ENCODE data around the gene SETMAR.
"Not testable (repeated sequence)": the region's sequence is repeated elsewhere in the genome, so short reads cannot be mapped to it uniquely, and the experiment has no call there.

Gene SETMAR

DNA sequence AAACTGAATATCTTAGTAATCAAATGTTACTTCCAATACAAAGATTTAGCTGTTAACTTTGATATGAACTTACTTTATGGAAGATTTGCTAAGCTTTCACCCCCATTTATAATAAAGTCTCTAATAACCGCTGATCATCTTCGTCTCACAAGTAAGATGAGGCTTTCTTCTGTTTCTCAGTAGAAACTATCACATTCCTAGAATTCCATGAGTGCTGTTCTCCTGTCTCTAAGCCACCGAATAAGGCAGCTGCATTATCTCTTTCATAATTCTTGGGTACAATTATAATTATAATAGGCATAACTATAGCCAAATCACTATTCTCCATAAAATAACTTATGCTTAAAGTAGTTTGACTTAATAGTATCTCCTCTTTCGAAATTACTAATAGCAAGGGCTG is 18.3 kb upstream of the SETMAR start:
- TF ChIP-seq, protein P1, sequence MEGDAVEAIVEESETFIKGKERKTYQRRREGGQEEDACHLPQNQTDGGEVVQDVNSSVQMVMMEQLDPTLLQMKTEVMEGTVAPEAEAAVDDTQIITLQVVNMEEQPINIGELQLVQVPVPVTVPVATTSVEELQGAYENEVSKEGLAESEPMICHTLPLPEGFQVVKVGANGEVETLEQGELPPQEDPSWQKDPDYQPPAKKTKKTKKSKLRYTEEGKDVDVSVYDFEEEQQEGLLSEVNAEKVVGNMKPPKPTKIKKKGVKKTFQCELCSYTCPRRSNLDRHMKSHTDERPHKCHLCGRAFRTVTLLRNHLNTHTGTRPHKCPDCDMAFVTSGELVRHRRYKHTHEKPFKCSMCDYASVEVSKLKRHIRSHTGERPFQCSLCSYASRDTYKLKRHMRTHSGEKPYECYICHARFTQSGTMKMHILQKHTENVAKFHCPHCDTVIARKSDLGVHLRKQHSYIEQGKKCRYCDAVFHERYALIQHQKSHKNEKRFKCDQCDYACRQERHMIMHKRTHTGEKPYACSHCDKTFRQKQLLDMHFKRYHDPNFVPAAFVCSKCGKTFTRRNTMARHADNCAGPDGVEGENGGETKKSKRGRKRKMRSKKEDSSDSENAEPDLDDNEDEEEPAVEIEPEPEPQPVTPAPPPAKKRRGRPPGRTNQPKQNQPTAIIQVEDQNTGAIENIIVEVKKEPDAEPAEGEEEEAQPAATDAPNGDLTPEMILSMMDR (IDR thresholded peaks at IDR 0.05; ENCODE audit: low read depth, low read length), result no peak
- no peak overlapping the region for H3K4me3 ChIP-seq (ENCODE audit: low read depth, low read length)

DNA sequence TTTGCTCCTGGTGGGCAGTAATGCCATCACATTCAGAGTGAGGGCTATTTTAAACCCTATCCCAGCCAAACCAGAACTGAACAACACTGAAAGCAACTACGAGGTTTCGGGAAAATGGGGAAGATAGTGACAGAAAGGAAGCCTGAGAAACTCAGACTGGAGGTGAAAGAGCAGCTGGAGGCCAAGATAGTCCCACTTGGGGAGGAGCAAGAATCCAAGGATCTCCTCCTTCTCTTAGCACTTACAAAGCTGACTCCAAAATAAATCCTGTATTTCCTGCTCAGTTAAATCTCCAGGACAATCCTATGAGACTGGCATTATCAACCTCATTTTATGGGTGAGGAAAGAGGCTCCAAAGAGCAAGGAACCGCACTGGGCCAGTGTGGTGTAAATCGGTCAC is 14.1 kb upstream of the SETMAR start:
- TF ChIP-seq, protein P1 (IDR thresholded peaks at IDR 0.05; ENCODE audit: low read depth, low read length), result no peak
- no peak overlapping the region for H3K4me3 ChIP-seq (ENCODE audit: low read depth, low read length)

DNA sequence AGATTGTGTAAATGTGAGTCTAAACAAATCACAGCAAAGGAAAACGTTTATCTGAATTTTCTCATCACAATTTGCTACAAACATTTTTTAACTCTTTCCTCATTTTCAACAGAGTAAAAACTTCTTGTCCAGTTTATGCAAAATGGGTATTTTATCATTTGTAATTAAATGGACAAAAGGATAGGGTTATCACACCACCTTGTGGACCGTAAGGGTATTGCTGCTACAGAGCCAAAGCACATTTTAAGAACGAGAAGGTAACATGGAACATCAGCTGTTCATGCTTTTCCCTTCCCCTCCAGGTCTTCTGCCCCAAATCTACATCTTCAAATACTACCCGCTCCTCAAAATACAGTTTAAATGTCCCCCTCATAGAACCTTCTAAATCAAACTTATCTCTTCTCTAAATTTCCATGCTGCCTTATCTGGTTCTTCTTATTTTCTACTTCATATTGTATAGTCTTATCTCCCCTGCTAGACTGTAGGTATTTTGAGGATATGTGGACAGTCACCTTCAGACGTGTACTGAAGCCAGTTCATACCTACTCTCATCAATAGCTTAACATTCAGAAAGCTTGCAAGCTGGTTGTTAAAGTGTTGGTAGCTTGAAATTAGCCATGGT is 12.8 kb upstream of the SETMAR start:
- no peak overlapping the region for H3K4me3 ChIP-seq (ENCODE audit: low read depth, low read length)
- TF ChIP-seq, protein P1 (IDR thresholded peaks at IDR 0.05; ENCODE audit: low read depth, low read length), result peak; percentile 76

DNA sequence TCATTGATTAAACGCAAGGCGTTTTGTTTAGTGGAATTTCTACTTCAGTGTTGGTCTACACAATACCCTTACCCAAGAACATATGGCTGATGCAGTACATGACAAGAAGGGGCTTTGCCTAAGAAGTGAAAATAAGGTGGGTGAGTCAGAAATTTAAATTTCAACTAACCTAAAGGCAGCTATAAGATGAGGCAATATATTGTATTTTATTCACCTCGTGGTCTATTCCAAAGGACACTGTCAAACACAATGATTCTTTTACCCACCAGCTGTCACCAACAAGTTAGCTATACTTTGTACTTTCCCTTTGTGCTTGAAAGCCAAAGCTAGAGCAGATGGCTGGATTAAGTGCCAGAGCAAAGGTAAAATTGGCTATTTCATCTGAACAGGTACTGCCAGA is 10.9 kb upstream of the SETMAR start:
- TF ChIP-seq, protein P1 (IDR thresholded peaks at IDR 0.05; ENCODE audit: low read depth, low read length), result no peak
- no peak overlapping the region for H3K4me3 ChIP-seq (ENCODE audit: low read depth, low read length)

DNA sequence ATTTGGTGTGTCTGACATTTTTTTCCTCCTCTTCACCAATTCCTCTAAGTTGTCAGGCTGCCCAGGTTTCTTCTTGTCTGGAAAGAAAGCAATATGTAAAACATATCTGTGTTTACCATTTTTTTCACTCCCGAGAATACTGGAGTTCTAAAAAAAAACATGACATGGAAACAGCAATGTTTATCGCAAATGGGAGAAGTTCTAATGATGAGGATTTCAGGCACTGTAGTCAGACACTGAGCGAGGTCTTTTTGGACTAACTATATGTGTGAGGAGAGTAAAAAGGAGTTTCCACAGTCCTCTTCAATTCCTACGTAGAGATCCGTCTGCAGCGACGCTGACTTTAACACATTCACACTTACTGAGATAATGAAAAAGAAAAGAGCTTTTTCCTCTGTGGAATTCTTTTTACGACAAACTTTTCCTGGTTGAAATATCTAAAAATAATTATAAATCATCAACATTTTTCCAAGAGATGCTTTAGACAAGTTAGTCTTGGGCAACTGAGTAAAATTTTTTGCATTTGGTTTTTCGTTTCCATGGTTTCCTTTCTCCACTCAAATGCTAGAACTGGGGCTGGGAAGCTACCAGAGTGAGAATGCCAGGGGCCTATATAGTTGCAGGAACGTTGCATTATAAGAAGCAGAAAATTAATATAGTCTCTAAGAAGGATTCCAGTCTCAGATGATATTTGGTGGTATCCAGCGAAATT is 8.4 kb upstream of the SETMAR start:
- TF ChIP-seq, protein P1 (IDR thresholded peaks at IDR 0.05; ENCODE audit: low read depth, low read length), result no peak
- no peak overlapping the region for H3K4me3 ChIP-seq (ENCODE audit: low read depth, low read length)

DNA sequence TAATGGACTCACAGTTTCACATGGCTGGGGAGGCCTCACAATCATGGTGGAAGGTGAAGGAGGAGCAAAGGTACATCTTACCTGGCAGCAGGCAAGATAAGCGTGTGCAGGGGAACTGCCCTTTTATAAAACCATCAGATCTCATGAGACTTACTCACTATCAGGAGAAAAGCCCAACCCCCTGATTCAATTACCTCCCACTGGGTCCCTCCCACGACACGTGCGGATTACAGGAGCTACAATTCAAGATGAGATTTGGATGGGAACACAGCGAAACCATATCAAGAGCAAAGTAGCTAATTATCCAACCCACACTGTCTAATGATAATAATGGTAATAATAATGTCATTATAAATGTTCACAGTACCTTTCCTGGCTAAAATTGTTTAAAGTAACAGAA is 6.7 kb upstream of the SETMAR start:
- H3K4me3 ChIP-seq (ENCODE audit: low read depth, low read length), result not testable (repeated sequence)

DNA sequence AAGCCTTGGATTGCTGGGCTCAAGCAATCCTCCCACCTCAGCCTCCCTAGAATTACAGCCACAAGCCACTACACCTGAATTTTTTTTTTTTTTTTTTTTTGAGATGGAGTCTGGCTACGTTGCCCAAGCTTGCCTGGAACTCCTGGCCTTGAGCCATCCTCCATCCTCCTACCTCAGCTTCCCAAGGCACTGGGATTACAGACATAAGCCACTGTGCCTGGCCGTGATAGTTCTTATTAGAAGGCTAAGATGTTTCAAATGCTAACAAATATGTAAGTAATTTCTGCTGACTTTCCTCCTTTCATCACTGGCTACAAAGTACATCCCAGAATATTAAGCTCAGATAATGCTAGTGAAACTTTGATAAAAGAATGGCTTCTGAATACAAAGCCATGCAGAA is 5.7 kb upstream of the SETMAR start:
- TF ChIP-seq, protein P1 (IDR thresholded peaks at IDR 0.05; ENCODE audit: low read depth, low read length), result no peak

More for the DNA sequence above, 5.7 kb upstream of the SETMAR start:
- no peak overlapping the region for H3K4me3 ChIP-seq (ENCODE audit: low read depth, low read length)

Measured in WI38 (cell line).